Heart right ventricle (tissue), 16 donors: ENCODE data around the gene DHX30. TPM values are rescaled to one million over a fixed set of nuclear protein-coding genes. Genes with fewer than 3 reads are reported as not detected.

ENCODE experiments used
- ATAC-seq, 8 donors: fragments of 200-7000 bp; cut with Tn5 transposase; one replicate each; pipeline ENCODE4 v1.9.1; 2020; ENCODE audit warnings: mild to moderate bottlenecking in 8 of 8, moderate library complexity in 8 of 8, moderate number of reproducible peaks in 1 of 8
- DNase-seq, 2 donors: peaks; one replicate each; pipeline ENCODE4 v3.0.0-alpha.2; 2020
- H3K27ac ChIP-seq, 10 donors: fragments of 200-600 bp; sonication (generic) in 2 of 10; one replicate each; pipeline versions ENCODE4 v1.5.0 to v1.8.0; 2020 to 2022; ENCODE audit warnings: mild to moderate bottlenecking in 3 of 10
- H3K27me3 ChIP-seq, 7 donors: fragments of 200-600 bp; one replicate each; pipeline ENCODE4 v1.8.0; 2021 to 2022; ENCODE audit warnings: mild to moderate bottlenecking in 2 of 7
- H3K36me3 ChIP-seq, 9 donors: fragments of 200-600 bp; sonication (generic) in 1 of 9; one replicate each; pipeline versions ENCODE4 v1.5.0 to v1.8.0; 2020 to 2022; ENCODE audit warnings: mild to moderate bottlenecking in 2 of 9
- H3K4me1 ChIP-seq, 9 donors: fragments of 200-600 bp; sonication (generic) in 1 of 9; one replicate each; pipeline versions ENCODE4 v1.5.0 to v1.8.0; 2020 to 2022; ENCODE audit warnings: mild to moderate bottlenecking in 4 of 9
- H3K4me3 ChIP-seq, 10 donors: fragments of 200-600 bp; sonication (generic) in 2 of 10; one replicate each; pipeline versions ENCODE4 v1.5.0 to v1.8.0; 2020 to 2022; ENCODE audit warnings: mild to moderate bottlenecking in 7 of 10, moderate library complexity in 2 of 10
- H3K9me3 ChIP-seq, 11 donors: fragments of 200-600 bp in 10 of 11; sonication (generic) in 2 of 11; one replicate each; pipeline versions ENCODE4 v1.5.0 to v1.8.0; 2013 to 2022; ENCODE audit warnings: mild to moderate bottlenecking in 2 of 11, control low read depth in 1 of 11, moderate library complexity in 1 of 11
- CTCF ChIP-seq, 9 donors: fragments of 200-600 bp; sonication (generic) in 2 of 9; IDR thresholded peaks; one replicate each; pipeline versions ENCODE4 v1.5.0 to v1.8.0; 2021 to 2022; ENCODE audit warnings: antibody characterized with exemption in 9 of 9, mild to moderate bottlenecking in 5 of 9, moderate library complexity in 1 of 9
- WGBS, 2 donors: extraction: QIAGEN DNeasy Blood & Tissue Kit; methylation state at CpG; one replicate each; pipeline ENCODE4 v1.1.7; 2013; ENCODE audit warnings: inconsistent platforms in 1 of 2; 5-methylcytosine and 5-hydroxymethylcytosine counted together
- intact Hi-C, 10 donors: fragments of 100-400 bp; cut with DNase I; formaldehyde crosslinking; loops; one replicate each; pipeline versions ENCODE4 v1.11.1 to v1.14.2; 2022
- polyA plus RNA-seq, 2 donors: library from polyadenylated mRNA; stranded (reverse); fragments of 200-250 nt; gene quantifications; one replicate each; pipeline ENCODE4 v1.2.3, GENCODE V29; 2013
- total RNA-seq, 10 donors: library from RNA; stranded (reverse); fragmentation: NEBNext Ultra II Directional in 3 of 10; extraction: Animal tissue kit (Norgen Biotek cat#: 25700) in 3 of 10; gene quantifications; one replicate each; pipeline versions ENCODE4 v1.2.1 to v1.2.4, GENCODE V29; 2021 to 2023
- donor health status: Arrhythmogenic right ventricular cardiomyopathy.
- donor health status: ischemic (EF 13 %, LVEDD 7.1; RV severe dilation, severe dysfunction).
- donor health status: healthy with polysubstance abuse.
- donor health status: DM: no; HTN: yes; CAD: no.
- donor health status: DM: no; HTN: no; CAD: no.
- donor health status: ischemic (EF 25% LVEDD 6.9; RV normal size, moderate dysfunction).
- donor health status: ischemic (EF 25% LVEDD 5.7; RV mildly dilated, moderate dysfunction).
- donor health status: healthy.
- donor health status: DM: yes; HTN: yes; CAD: no.
- donor health status: Ischemic cardiomyopathy.
- donor health status: ischemic (EF 35%, LVEDD 5.7; RV mildly dilated, moderate dysfunction).
- donor health status: nonischemic (EF 11% LVEDD 7.7; RV severe dilation, severe dysfunction).
- donor health status: DM: yes; HTN: yes; CAD: no.
- donor health status: PGD.
- donor health status: ischemic (EF 29% LVEDD 5.4; RV normal size, mild dysfunction).
- donor health status: nonischemic (EF 23%, LVEDD 6.1; RV moderate dilation, normal function).

The DHX30 gene
- total and polyA plus RNA-seq, 12 donors: 31.2 to 56.4 (median 44.5) TPM

- no peaks in the 10 kb centered on the region for H3K9me3 ChIP-seq
- peaks cover 0 to 12% (median 3%) of the 10 kb centered on the region in 9 donors for H3K4me1 ChIP-seq
- H3K36me3 ChIP-seq: peaks cover 0 to 57% (median 0%) of the 10 kb centered on the region in 9 donors
- 41 to 47% methylated on average over 4 of the region's 4 CpGs for WGBS, 2 donors
- ATAC-seq (peak in 7 of 8 donors; percentile 29 to 91 (median 72)), DNase-seq (no peak)
- no peak for TF ChIP-seq CTCF (IDR thresholded peaks at IDR 0.05)
- H3K27me3 ChIP-seq: no peaks in the 10 kb centered on the region
- intact Hi-C loops: no loop called here
- H3K4me3 ChIP-seq: no peak overlapping the region
- peak overlapping the region in 4 of 10 donors; percentile 25 to 52 (median 36) for H3K27ac ChIP-seq
Observed at GRCh38 chr3:47762233-47762632, 40.7 kb upstream of the DHX30 start.

GRCh38 chr3:47766186-47766585, 36.8 kb upstream of the DHX30 start:
- WGBS, 2 donors: 96 to 98% methylated on average over 4 of the region's 4 CpGs
- Histone ChIP-seq H3K4me3 (no peak overlapping the region), H3K9me3 (no peaks in the 10 kb centered on the region), H3K27me3 (no peaks in the 10 kb centered on the region), H3K27ac (no peak overlapping the region), H3K4me1 (peaks cover 0 to 12% (median 3%) of the 10 kb centered on the region in 9 donors), H3K36me3 (peaks cover 0 to 74% (median 7%) of the 10 kb centered on the region in 9 donors)
- TF ChIP-seq CTCF (IDR thresholded peaks at IDR 0.05): no peak
- intact Hi-C loops: no loop called here
- DNase-seq (no peak), ATAC-seq (no peak)

- Histone ChIP-seq H3K36me3 (peaks cover 0 to 54% (median 15%) of the 10 kb centered on the region in 9 donors), H3K4me1 (peaks cover 0 to 2% (median 0%) of the 10 kb centered on the region in 9 donors), H3K4me3 (no peak overlapping the region), H3K27ac (no peak overlapping the region), H3K9me3 (no peaks in the 10 kb centered on the region), H3K27me3 (no peaks in the 10 kb centered on the region)
- WGBS, 2 donors: 96 to 97% methylated on average over 8 of the region's 8 CpGs
- intact Hi-C loops: no loop called here
- TF ChIP-seq CTCF (IDR thresholded peaks at IDR 0.05): no peak
- ATAC-seq (no peak), DNase-seq (no peak)
Observed at GRCh38 chr3:47772047-47772446, 30.9 kb upstream of the DHX30 start.

- no peak for ATAC-seq
- Histone ChIP-seq H3K27me3 (no peaks in the 10 kb centered on the region), H3K36me3 (peaks cover 0 to 50% (median 15%) of the 10 kb centered on the region in 9 donors), H3K27ac (no peak overlapping the region), H3K4me1 (peaks cover 0 to 9% (median 0%) of the 10 kb centered on the region in 9 donors), H3K9me3 (no peaks in the 10 kb centered on the region), H3K4me3 (no peak overlapping the region)
- TF ChIP-seq CTCF (IDR thresholded peaks at IDR 0.05): no peak
- WGBS, 2 donors: 83% methylated on average over 8 of the region's 8 CpGs
- intact Hi-C loops: no loop called here
- DNase-seq: no peak
Observed at GRCh38 chr3:47772788-47773187, 30.1 kb upstream of the DHX30 start.
